Gastrocnemius medialis (tissue), 4 donors: Measurements from ENCODE around the gene GATA1.

Source experiments
- POLR2A ChIP-seq, 2 donors: fragments of 450-650 bp; IDR thresholded peaks; one replicate each; pipeline ENCODE4 v1.6.1; 2017; ENCODE audit warnings: antibody characterized with exemption in 2 of 2, mild to moderate bottlenecking in 2 of 2, moderate library complexity in 2 of 2
- TF ChIP-seq, protein P1 (sequence below), 5 experiments: fragments of 450-650 bp in 3 of 5; fragments of 200-600 bp in 2 of 5; sonication (generic) in 2 of 5; IDR thresholded peaks in 4 of 5; conservative IDR thresholded peaks in 1 of 5; 1 replicate in 4 of 5; 2 replicates in 1 of 5; pipeline ENCODE4 v1.5.1; 2016 to 2019; ENCODE audit warnings: antibody characterized with exemption in 5 of 5, mild to moderate bottlenecking in 3 of 5, moderate library complexity in 3 of 5

DNA sequence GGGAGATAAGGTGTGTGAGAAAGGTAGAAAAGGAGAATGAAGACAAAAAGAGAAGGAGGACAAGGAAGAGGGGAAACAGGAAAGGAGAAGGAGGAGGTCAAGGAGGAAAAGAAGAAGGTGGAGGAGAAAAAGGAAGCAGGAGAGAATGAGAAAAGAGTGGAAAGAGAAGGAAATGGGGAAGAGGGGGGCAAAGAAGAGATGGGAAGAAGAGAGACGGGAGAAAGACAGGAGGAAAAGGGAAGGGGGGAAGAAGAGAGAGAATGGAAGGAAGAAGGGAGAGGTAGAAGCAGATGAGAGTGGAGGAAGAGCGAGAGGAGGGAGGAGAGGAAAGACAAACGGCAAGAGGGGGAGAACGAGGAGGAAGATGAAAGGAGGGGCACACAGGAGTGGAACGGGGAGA, 4.1 kb downstream of the GATA1 start:
- TF ChIP-seq, protein P1, sequence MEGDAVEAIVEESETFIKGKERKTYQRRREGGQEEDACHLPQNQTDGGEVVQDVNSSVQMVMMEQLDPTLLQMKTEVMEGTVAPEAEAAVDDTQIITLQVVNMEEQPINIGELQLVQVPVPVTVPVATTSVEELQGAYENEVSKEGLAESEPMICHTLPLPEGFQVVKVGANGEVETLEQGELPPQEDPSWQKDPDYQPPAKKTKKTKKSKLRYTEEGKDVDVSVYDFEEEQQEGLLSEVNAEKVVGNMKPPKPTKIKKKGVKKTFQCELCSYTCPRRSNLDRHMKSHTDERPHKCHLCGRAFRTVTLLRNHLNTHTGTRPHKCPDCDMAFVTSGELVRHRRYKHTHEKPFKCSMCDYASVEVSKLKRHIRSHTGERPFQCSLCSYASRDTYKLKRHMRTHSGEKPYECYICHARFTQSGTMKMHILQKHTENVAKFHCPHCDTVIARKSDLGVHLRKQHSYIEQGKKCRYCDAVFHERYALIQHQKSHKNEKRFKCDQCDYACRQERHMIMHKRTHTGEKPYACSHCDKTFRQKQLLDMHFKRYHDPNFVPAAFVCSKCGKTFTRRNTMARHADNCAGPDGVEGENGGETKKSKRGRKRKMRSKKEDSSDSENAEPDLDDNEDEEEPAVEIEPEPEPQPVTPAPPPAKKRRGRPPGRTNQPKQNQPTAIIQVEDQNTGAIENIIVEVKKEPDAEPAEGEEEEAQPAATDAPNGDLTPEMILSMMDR (IDR thresholded peaks at IDR 0.05 in 4 of 5, conservative IDR thresholded peaks at IDR 0.05 in 1 of 5): no peak
- TF ChIP-seq POLR2A (IDR thresholded peaks at IDR 0.05): no peak
